Epithelial cell of esophagus (primary cell): Measurements from ENCODE around the gene ST3GAL5.
"Not testable (repeated sequence)": the region's sequence is repeated elsewhere in the genome, so short reads cannot be mapped to it uniquely, and the experiment has no call there.

Experiments used
- DNase-seq: peaks from one replicate; pipeline ENCODE4 v3.0.0; 2010; ENCODE audit warnings: low read depth
- H3K4me3 ChIP-seq: 2 replicates; pipeline ENCODE4 v1.5.1; 2011; ENCODE audit warnings: mild to moderate bottlenecking, low read length, control low read depth
- TF ChIP-seq, protein P1 (sequence below): IDR thresholded peaks from 2 replicates; pipeline ENCODE4 v1.5.1; 2011; ENCODE audit warnings: low read depth, mild to moderate bottlenecking, low read length, control low read depth, inconsistent platforms; ENCODE audit not compliant: insufficient read depth; ENCODE audit errors: missing control alignments

ST3GAL5 gene

DNA sequence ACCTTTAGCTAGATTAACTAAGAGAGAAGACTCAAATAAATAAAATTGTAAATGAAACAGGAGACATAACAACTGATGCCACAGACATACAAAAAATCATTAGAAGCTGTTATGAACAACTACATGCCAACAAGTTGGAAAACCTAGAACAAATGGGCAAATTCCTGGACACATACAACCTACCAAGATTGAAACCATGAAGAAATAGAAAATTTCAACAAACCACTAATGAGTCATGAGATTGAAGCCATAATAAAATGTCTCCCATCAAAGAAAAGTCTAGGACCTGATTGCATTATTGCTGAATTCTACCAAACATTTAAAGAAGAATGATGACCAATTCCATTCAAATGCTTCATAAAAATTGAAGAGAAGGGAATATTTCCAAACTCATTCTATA lies 54.3 kb downstream of the ST3GAL5 start:
- DNase-seq: no peak
- no peak overlapping the region for H3K4me3 ChIP-seq
- TF ChIP-seq, protein P1, sequence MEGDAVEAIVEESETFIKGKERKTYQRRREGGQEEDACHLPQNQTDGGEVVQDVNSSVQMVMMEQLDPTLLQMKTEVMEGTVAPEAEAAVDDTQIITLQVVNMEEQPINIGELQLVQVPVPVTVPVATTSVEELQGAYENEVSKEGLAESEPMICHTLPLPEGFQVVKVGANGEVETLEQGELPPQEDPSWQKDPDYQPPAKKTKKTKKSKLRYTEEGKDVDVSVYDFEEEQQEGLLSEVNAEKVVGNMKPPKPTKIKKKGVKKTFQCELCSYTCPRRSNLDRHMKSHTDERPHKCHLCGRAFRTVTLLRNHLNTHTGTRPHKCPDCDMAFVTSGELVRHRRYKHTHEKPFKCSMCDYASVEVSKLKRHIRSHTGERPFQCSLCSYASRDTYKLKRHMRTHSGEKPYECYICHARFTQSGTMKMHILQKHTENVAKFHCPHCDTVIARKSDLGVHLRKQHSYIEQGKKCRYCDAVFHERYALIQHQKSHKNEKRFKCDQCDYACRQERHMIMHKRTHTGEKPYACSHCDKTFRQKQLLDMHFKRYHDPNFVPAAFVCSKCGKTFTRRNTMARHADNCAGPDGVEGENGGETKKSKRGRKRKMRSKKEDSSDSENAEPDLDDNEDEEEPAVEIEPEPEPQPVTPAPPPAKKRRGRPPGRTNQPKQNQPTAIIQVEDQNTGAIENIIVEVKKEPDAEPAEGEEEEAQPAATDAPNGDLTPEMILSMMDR: no peak

DNA sequence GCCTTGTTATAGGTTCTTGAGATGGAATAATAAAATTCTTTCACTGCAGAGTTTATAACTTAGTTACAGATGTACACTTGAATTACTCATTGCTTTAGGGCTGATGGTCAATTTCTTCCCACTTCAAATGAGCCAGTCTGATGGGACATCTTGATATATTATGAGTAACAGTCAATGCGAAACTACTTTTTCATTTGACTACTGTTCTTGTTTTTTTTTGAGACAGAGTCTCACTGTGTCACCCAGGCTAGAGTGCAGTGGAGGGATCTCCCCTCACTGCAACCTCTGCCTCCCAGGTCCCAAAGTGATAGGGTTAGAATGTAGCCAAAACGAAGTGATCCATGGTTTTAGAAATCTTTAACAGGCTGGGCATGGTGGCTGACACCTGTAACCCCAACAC lies 57.1 kb downstream of the ST3GAL5 start:
- no peak overlapping the region for H3K4me3 ChIP-seq
- TF ChIP-seq, protein P1: no peak
- no peak for DNase-seq

DNA sequence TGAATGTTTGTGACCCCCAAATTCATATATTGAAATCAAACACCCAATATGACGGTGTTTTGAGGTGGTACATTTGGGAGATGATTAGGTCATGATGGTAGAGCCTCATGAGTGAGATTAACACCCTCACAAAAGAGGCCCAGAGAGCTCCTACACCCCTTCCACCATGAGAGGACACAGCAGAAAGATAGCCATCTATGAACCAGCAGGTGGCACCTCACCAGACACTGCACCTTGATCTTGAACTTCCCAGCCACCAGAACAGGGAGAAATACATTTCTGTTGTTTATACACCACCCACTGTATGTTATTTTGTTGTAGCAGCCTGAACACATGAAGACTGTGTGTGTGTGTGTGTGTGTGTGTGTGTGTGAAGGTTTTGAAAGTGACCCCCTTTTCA lies 58.1 kb downstream of the ST3GAL5 start:
- H3K4me3 ChIP-seq: no peak overlapping the region
- TF ChIP-seq, protein P1: peak; percentile 16
- peak; percentile 15 for DNase-seq

DNA sequence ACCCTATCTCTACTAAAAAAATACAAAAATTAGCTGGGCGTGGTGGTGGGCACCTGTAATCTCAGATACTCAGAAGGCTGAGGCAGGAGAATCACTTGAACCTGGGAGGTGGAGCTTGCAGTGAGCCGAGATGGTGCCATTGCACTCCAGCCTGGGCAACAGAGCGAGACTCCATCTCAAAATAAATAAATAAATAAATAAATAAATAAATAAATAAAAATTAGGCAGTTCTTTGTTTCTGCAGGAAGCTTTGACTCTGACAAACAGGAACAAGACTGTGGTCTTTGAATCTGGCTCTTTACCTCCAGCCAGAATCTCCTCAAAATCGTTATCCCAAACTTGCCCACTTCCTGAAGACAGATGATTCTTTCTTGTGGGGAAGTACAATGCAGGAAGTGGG lies 59.4 kb downstream of the ST3GAL5 start:
- H3K4me3 ChIP-seq, DNase-seq: not testable (repeated sequence)

DNA sequence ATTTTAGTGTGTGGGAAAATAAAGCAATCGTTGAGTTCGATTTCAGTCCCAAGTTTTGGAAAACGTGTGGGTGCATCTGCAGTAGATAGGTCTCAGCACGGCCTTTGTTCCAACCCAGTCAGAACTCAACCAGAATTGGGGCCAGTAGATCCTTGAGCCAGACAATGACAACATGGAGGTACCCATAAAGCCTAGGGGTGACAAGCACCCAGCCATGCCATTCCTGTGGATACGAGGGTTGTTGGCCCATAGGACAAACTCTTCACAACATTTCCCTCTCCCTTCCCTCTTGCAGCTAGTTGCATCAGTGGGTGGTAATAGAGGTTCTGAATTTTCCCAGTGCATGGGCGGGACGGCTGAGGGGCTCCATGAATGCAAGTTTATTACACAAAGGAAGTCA lies 60.1 kb downstream of the ST3GAL5 start:
- H3K4me3 ChIP-seq: no peak overlapping the region
- TF ChIP-seq, protein P1: no peak
- DNase-seq: no peak

DNA sequence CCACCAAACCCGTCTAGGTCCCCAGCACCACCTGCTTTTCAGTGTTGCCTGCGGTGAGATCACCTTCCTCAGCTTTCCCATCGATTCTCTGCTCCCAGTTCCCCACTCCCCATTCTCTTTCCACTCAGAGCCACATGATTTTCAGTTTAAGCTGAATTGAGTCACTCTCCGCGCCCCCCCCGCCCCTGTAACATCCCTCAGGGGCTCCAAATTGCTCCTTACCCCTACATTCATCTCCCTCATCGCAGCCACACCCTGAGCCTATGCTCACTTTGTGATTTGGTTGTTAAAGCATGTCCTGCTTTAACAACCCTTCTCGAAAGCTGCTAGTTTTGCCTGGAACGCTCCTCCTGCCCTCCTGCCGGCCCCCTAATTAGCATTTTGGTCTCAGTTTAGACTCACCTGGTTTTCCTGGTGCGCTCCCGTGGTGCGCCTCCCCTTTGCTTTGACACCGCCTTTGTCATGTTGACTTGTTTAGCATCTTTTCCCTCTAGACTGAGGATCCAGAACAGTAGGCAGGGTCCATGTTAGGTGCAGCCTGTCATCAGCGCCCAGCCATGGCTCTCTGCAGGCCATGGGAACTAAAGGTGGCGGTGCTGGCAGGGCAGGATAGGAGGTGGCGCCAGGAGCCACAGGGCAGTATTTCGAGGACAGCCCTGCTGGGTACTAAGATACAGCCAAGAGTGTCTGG lies 60.8 kb downstream of the ST3GAL5 start:
- TF ChIP-seq, protein P1: no peak
- no peak for DNase-seq
- no peak overlapping the region for H3K4me3 ChIP-seq

DNA sequence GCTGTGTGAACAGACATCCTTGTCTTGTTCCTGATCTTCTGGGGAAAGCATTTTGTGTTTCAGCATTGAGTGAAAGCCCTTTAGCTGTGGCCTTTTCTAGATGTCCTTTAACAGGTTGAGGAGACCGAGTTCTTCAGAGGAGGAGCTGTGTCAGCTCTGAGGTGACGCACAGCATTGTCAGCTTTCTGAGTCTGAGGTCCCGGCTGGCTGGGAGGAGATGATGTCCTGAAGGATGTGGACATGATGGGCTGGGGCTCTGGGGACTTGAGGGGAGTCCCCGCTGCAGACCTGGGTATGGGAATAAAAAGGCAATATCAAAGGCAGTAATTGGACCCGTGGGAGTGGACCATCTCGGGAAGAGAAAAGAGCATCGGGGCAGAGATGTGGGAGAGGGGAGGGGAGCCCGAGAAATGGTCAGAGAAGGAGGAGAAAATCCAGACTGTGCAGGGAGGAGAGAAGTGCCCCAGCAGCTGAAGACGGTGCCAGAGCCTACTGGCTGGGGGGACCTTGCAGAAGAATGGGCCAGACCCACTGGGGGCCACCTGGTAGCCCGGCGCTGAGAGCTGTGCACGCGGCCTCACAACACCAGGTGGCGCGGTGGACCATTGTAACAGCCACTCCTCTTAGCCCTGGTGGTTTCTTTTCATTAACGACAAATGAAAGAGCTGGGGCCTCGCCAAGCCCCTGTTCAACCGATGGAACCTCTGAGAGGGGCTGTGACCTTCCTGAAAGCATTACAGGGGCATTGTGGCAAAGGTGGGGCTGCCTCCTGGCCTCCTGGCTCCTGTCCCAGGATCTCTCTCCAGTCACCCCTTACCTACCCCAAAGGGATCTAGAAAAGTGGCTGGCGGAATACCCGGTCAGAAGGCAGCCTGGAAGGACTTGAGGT lies 61.6 kb downstream of the ST3GAL5 start:
- TF ChIP-seq, protein P1: peak; percentile 82
- H3K4me3 ChIP-seq: no peak overlapping the region
- peak; percentile 58 for DNase-seq
